GM19463 (cell line): Measurements from ENCODE around the gene NCKAP5.

Experiments used
- ATAC-seq: cut with Tn5 transposase; IDR thresholded peaks from one replicate; pipeline ENCODE4 v1.9.1; 2021; ENCODE audit warnings: mild to moderate bottlenecking, moderate library complexity; ENCODE audit not compliant: unreplicated experiment

The NCKAP5 gene

GRCh38 chr2:133568172-133568571 is at the start of gene NCKAP5:
TSS of gene NCKAP5 (minus strand) at chr2:133568463. CDS start at chr2:133517526, 50,937 bp downstream.
- no peak for ATAC-seq

GRCh38 chr2:133609664-133610063 is 41.4 kb upstream of the NCKAP5 start:
- no peak for ATAC-seq

GRCh38 chr2:133608291-133608690 is 40.0 kb upstream of the NCKAP5 start:
- ATAC-seq: no peak

- no peak for ATAC-seq
Observed at GRCh38 chr2:133607679-133608078, 39.4 kb upstream of the NCKAP5 start.

GRCh38 chr2:133606616-133607015 is 38.4 kb upstream of the NCKAP5 start:
- no peak for ATAC-seq

- no peak for ATAC-seq
Observed at GRCh38 chr2:133605766-133606137, 37.5 kb upstream of the NCKAP5 start.

GRCh38 chr2:133605011-133605765 is 36.9 kb upstream of the NCKAP5 start:
- ATAC-seq: no peak

GRCh38 chr2:133603109-133603508 is 34.8 kb upstream of the NCKAP5 start:
- no peak for ATAC-seq

GRCh38 chr2:133602538-133602937 is 34.3 kb upstream of the NCKAP5 start:
- no peak for ATAC-seq

GRCh38 chr2:133600266-133600928 is 32.1 kb upstream of the NCKAP5 start:
- ATAC-seq: no peak

- no peak for ATAC-seq
Observed at GRCh38 chr2:133599811-133600210, 31.5 kb upstream of the NCKAP5 start.

- no peak for ATAC-seq
Observed at GRCh38 chr2:133599211-133599803, 31.0 kb upstream of the NCKAP5 start.

- ATAC-seq: no peak
Observed at GRCh38 chr2:133598769-133599168, 30.5 kb upstream of the NCKAP5 start.

- no peak for ATAC-seq
Observed at GRCh38 chr2:133596701-133597393, 28.6 kb upstream of the NCKAP5 start.

GRCh38 chr2:133591164-133591563 is 22.9 kb upstream of the NCKAP5 start:
- ATAC-seq: no peak

- no peak for ATAC-seq
Observed at GRCh38 chr2:133589456-133589855, 21.2 kb upstream of the NCKAP5 start.

- ATAC-seq: no peak
Observed at GRCh38 chr2:133588144-133588543, 19.9 kb upstream of the NCKAP5 start.

GRCh38 chr2:133586978-133587377 is 18.7 kb upstream of the NCKAP5 start:
- no peak for ATAC-seq

- ATAC-seq: no peak
Observed at GRCh38 chr2:133581010-133581760, 12.9 kb upstream of the NCKAP5 start.

GRCh38 chr2:133579274-133579673 is 11.0 kb upstream of the NCKAP5 start:
- no peak for ATAC-seq

GRCh38 chr2:133576714-133577113 is 8.5 kb upstream of the NCKAP5 start:
- ATAC-seq: peak; percentile 81
